ENCODE results near the gene CAMK2N1.
"Not testable (repeated sequence)": the region's sequence is repeated elsewhere in the genome, so short reads cannot be mapped to it uniquely, and the experiment has no call there.

DNA sequence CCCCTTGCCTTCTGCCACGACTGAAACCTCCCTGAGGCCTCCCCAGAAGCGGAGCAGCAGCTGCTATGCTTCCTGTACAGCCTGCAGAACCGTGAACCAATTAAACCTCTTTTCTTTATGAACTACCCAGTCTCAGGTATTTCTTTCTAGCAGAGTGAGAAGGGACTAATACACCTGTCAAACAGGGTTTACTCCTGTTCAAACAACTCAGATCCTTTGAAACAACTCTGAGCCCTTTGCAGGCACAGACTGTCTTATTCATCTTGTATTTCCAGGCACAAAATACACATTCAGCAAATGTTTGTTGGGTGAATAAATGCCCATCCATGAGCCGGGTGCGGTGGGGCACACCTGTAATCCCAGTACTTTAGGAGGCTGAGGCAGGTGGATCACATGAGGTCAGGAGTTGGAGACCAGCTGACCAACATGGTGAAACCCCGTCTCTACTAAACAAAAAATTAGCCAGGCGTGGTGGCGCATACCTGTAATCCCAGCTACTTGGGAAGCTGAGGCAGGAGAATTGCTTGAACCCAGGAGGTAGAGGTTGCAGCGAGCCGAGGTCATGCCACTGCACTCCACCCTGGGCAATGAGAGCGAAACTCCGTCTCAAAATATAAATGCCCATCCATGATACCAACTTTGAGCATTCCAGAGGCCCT is 10.8 kb upstream of the CAMK2N1 start:
- not testable (repeated sequence) for TF ChIP-seq ZNF70 (CRISPR knock-in tag; IDR thresholded peaks at IDR 0.05); ESRRG (CRISPR knock-in tag; IDR thresholded peaks at IDR 0.05); ZFP3 (CRISPR knock-in tag; IDR thresholded peaks at IDR 0.05); TCF4 (CRISPR knock-in tag; IDR thresholded peaks at IDR 0.05; ENCODE audit: borderline replicate concordance); ZFP30 (CRISPR knock-in tag; IDR thresholded peaks at IDR 0.05); ARNTL (CRISPR knock-in tag; IDR thresholded peaks at IDR 0.05; ENCODE audit: borderline replicate concordance, low read depth); ISL1 (CRISPR knock-in tag; IDR thresholded peaks at IDR 0.05)
- TF ChIP-seq, protein P1, sequence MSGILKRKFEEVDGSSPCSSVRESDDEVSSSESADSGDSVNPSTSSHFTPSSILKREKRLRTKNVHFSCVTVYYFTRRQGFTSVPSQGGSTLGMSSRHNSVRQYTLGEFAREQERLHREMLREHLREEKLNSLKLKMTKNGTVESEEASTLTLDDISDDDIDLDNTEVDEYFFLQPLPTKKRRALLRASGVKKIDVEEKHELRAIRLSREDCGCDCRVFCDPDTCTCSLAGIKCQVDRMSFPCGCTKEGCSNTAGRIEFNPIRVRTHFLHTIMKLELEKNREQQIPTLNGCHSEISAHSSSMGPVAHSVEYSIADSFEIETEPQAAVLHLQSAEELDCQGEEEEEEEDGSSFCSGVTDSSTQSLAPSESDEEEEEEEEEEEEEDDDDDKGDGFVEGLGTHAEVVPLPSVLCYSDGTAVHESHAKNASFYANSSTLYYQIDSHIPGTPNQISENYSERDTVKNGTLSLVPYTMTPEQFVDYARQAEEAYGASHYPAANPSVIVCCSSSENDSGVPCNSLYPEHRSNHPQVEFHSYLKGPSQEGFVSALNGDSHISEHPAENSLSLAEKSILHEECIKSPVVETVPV (CRISPR knock-in tag; IDR thresholded peaks at IDR 0.05), result not testable (repeated sequence)
- TF ChIP-seq, protein P2, sequence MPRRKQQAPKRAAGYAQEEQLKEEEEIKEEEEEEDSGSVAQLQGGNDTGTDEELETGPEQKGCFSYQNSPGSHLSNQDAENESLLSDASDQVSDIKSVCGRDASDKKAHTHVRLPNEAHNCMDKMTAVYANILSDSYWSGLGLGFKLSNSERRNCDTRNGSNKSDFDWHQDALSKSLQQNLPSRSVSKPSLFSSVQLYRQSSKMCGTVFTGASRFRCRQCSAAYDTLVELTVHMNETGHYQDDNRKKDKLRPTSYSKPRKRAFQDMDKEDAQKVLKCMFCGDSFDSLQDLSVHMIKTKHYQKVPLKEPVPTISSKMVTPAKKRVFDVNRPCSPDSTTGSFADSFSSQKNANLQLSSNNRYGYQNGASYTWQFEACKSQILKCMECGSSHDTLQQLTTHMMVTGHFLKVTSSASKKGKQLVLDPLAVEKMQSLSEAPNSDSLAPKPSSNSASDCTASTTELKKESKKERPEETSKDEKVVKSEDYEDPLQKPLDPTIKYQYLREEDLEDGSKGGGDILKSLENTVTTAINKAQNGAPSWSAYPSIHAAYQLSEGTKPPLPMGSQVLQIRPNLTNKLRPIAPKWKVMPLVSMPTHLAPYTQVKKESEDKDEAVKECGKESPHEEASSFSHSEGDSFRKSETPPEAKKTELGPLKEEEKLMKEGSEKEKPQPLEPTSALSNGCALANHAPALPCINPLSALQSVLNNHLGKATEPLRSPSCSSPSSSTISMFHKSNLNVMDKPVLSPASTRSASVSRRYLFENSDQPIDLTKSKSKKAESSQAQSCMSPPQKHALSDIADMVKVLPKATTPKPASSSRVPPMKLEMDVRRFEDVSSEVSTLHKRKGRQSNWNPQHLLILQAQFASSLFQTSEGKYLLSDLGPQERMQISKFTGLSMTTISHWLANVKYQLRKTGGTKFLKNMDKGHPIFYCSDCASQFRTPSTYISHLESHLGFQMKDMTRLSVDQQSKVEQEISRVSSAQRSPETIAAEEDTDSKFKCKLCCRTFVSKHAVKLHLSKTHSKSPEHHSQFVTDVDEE (CRISPR knock-in tag; IDR thresholded peaks at IDR 0.05), result not testable (repeated sequence)

Data from SK-N-SH treated with all-trans-retinoic acid at 6 μM for 48 hours (cell line).